ENCODE results near the gene HPS4.

HPS4 gene

GRCh38 chr22:26453216-26453615 is 30.4 kb downstream of the HPS4 start:
- Histone ChIP-seq H3K27me3 (ENCODE audit: insufficient read depth, low read length, poor library complexity, severe bottlenecking) (no peaks in the 10 kb centered on the region), H3F3A (ENCODE audit: low read depth) (no peaks in the 10 kb centered on the region), H3K79me2 (ENCODE audit: insufficient read depth, low read length) (no peaks in the 10 kb centered on the region), H3K9me3 (ENCODE audit: insufficient read depth, low read depth, low read length) (no peaks in the 10 kb centered on the region), H2AFZ (ENCODE audit: low read length) (no peak overlapping the region), H4K20me1 (ENCODE audit: insufficient read depth, low read length, poor library complexity, severe bottlenecking) (no peaks in the 10 kb centered on the region), H3K9me2 (replicated peaks; ENCODE audit: low read depth, low read length) (no peaks in the 10 kb centered on the region), H3K36me3 (ENCODE audit: insufficient read depth, low read length) (peaks cover 67% of the 10 kb centered on the region; the same call in 1 of the 2 replicates), H3K9ac (ENCODE audit: low read depth, low read length, poor library complexity, severe bottlenecking) (no peak overlapping the region), H3K4me3 (ENCODE audit: low read length, poor library complexity, severe bottlenecking) (no peak overlapping the region), H3K4me1 (ENCODE audit: insufficient read depth, low read length, poor library complexity, severe bottlenecking) (no peaks in the 10 kb centered on the region), H3K4me2 (ENCODE audit: low read depth, low read length, poor library complexity, severe bottlenecking) (no peak overlapping the region)
- no peak for TF ChIP-seq CTCF (conservative IDR thresholded peaks at IDR 0.05; ENCODE audit: low read length)
- no peak for TF ChIP-seq EZH2phosphoT487 (IDR thresholded peaks at IDR 0.05; ENCODE audit: borderline replicate concordance)

GRCh38 chr22:26452236-26453016 is 31.2 kb downstream of the HPS4 start:
- TF ChIP-seq CTCF (conservative IDR thresholded peaks at IDR 0.05; ENCODE audit: low read length) (no peak), EZH2phosphoT487 (IDR thresholded peaks at IDR 0.05; ENCODE audit: borderline replicate concordance) (no peak)
- Histone ChIP-seq H3K79me2 (ENCODE audit: insufficient read depth, low read length) (no peaks in the 10 kb centered on the region), H3K36me3 (ENCODE audit: insufficient read depth, low read length) (peaks cover 59% of the 10 kb centered on the region; the same call in 1 of the 2 replicates), H3K27me3 (ENCODE audit: insufficient read depth, low read length, poor library complexity, severe bottlenecking) (no peaks in the 10 kb centered on the region), H2AFZ (ENCODE audit: low read length) (no peak overlapping the region), H3K9me3 (ENCODE audit: insufficient read depth, low read depth, low read length) (no peaks in the 10 kb centered on the region), H3K9ac (ENCODE audit: low read depth, low read length, poor library complexity, severe bottlenecking) (no peak overlapping the region), H3K9me2 (replicated peaks; ENCODE audit: low read depth, low read length) (no peaks in the 10 kb centered on the region), H3K4me3 (ENCODE audit: low read length, poor library complexity, severe bottlenecking) (no peak overlapping the region), H4K20me1 (ENCODE audit: insufficient read depth, low read length, poor library complexity, severe bottlenecking) (no peaks in the 10 kb centered on the region), H3K4me1 (ENCODE audit: insufficient read depth, low read length, poor library complexity, severe bottlenecking) (no peaks in the 10 kb centered on the region), H3K4me2 (ENCODE audit: low read depth, low read length, poor library complexity, severe bottlenecking) (no peak overlapping the region), H3F3A (ENCODE audit: low read depth) (no peaks in the 10 kb centered on the region)

GRCh38 chr22:26450453-26451185 is 33.0 kb downstream of the HPS4 start:
- Histone ChIP-seq H3K27me3 (ENCODE audit: insufficient read depth, low read length, poor library complexity, severe bottlenecking) (no peaks in the 10 kb centered on the region), H3K9me2 (replicated peaks; ENCODE audit: low read depth, low read length) (no peaks in the 10 kb centered on the region), H3K9ac (ENCODE audit: low read depth, low read length, poor library complexity, severe bottlenecking) (no peak overlapping the region), H3K9me3 (ENCODE audit: insufficient read depth, low read depth, low read length) (no peaks in the 10 kb centered on the region), H3K79me2 (ENCODE audit: insufficient read depth, low read length) (no peaks in the 10 kb centered on the region), H3K36me3 (ENCODE audit: insufficient read depth, low read length) (peaks cover 50% of the 10 kb centered on the region; the same call in 1 of the 2 replicates), H3F3A (ENCODE audit: low read depth) (no peaks in the 10 kb centered on the region), H4K20me1 (ENCODE audit: insufficient read depth, low read length, poor library complexity, severe bottlenecking) (no peaks in the 10 kb centered on the region), H3K4me3 (ENCODE audit: low read length, poor library complexity, severe bottlenecking) (no peak overlapping the region), H3K4me2 (ENCODE audit: low read depth, low read length, poor library complexity, severe bottlenecking) (no peak overlapping the region), H3K4me1 (ENCODE audit: insufficient read depth, low read length, poor library complexity, severe bottlenecking) (no peaks in the 10 kb centered on the region), H2AFZ (ENCODE audit: low read length) (no peak overlapping the region)
- TF ChIP-seq EZH2phosphoT487 (IDR thresholded peaks at IDR 0.05; ENCODE audit: borderline replicate concordance) (no peak), CTCF (conservative IDR thresholded peaks at IDR 0.05; ENCODE audit: low read length) (no peak)
